NCI-H1105 (cell line): ENCODE results near the gene NDUFB8.
A peak's percentile ranks its signal among the peaks of the same experiment; 100 is the strongest.

Source experiments
- DNase-seq: peaks from one replicate; lab custom pipeline; 2025; lab: John Stamatoyannopoulos, UW

NDUFB8 gene

GRCh38 chr10:100506596-100507356, 22.9 kb downstream of the NDUFB8 start:
- no peak for DNase-seq

- DNase-seq: no peak
Observed at GRCh38 chr10:100505164-100505563, 24.5 kb downstream of the NDUFB8 start.

- DNase-seq: no peak
Observed at GRCh38 chr10:100504096-100504495, 25.6 kb downstream of the NDUFB8 start.

- DNase-seq: no peak
Observed at GRCh38 chr10:100502926-100503494, 26.7 kb downstream of the NDUFB8 start.

GRCh38 chr10:100501423-100501822, 28.2 kb downstream of the NDUFB8 start:
- no peak for DNase-seq

GRCh38 chr10:100498059-100498458, 31.6 kb downstream of the NDUFB8 start:
- DNase-seq: no peak

GRCh38 chr10:100496567-100496966, 33.1 kb downstream of the NDUFB8 start:
- no peak for DNase-seq

- DNase-seq: no peak
Observed at GRCh38 chr10:100490531-100490930, 39.1 kb downstream of the NDUFB8 start.

GRCh38 chr10:100489396-100489795, 40.3 kb downstream of the NDUFB8 start:
- DNase-seq: no peak

GRCh38 chr10:100487529-100487928, 42.1 kb downstream of the NDUFB8 start:
- no peak for DNase-seq

- no peak for DNase-seq
Observed at GRCh38 chr10:100485801-100486495, 43.7 kb downstream of the NDUFB8 start.

GRCh38 chr10:100485366-100485765, 44.3 kb downstream of the NDUFB8 start:
- no peak for DNase-seq

- DNase-seq: no peak
Observed at GRCh38 chr10:100483876-100484666, 45.6 kb downstream of the NDUFB8 start.

- no peak for DNase-seq
Observed at GRCh38 chr10:100482834-100483185, 46.9 kb downstream of the NDUFB8 start.

GRCh38 chr10:100482181-100482833, 47.4 kb downstream of the NDUFB8 start:
- DNase-seq: peak; percentile 65

GRCh38 chr10:100481462-100482081, 48.1 kb downstream of the NDUFB8 start:
- DNase-seq: peak; percentile 59

GRCh38 chr10:100480002-100480401, 49.7 kb downstream of the NDUFB8 start:
- no peak for DNase-seq

GRCh38 chr10:100479037-100479436, 50.6 kb downstream of the NDUFB8 start:
- no peak for DNase-seq

- DNase-seq: no peak
Observed at GRCh38 chr10:100477970-100478369, 51.7 kb downstream of the NDUFB8 start.
